ENCODE data around the gene TTI1.

DNA sequence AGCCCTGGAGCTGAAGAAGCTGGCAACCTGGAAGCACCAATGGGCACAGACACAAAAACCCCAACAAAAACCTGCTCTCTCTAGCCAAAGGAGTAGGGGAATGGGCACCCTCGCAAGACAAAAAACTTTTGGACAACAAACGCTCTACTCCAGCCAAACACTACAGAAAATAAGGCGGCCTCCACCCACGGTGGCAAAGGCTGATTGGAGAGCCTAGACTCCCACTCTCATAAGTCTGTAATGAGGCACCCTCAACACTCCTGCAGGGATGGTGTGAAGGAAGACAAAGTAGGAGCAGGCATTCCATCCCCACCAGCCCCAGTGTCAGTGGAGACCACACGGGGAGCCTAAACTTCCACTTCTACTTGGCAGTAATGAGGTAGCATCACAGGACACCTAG is 8.8 kb downstream of the TTI1 start:
- TF ChIP-seq, protein P1, sequence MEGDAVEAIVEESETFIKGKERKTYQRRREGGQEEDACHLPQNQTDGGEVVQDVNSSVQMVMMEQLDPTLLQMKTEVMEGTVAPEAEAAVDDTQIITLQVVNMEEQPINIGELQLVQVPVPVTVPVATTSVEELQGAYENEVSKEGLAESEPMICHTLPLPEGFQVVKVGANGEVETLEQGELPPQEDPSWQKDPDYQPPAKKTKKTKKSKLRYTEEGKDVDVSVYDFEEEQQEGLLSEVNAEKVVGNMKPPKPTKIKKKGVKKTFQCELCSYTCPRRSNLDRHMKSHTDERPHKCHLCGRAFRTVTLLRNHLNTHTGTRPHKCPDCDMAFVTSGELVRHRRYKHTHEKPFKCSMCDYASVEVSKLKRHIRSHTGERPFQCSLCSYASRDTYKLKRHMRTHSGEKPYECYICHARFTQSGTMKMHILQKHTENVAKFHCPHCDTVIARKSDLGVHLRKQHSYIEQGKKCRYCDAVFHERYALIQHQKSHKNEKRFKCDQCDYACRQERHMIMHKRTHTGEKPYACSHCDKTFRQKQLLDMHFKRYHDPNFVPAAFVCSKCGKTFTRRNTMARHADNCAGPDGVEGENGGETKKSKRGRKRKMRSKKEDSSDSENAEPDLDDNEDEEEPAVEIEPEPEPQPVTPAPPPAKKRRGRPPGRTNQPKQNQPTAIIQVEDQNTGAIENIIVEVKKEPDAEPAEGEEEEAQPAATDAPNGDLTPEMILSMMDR (IDR thresholded peaks at IDR 0.05 in 2 of 3, conservative IDR thresholded peaks at IDR 0.05 in 1 of 3; ENCODE audit: borderline replicate concordance in 1 of 3, insufficient read depth in 1 of 3, low read depth in 2 of 3, low read length in 2 of 3) = no peak
- no peak for TF ChIP-seq EZH2 (IDR thresholded peaks at IDR 0.05)
- no peak for TF ChIP-seq MAX (IDR thresholded peaks at IDR 0.05)
- no peak for TF ChIP-seq POLR2AphosphoS5 (IDR thresholded peaks at IDR 0.05; ENCODE audit: low read depth, low read length)
- TF ChIP-seq RAD21 (IDR thresholded peaks at IDR 0.05; ENCODE audit: low read depth) = no peak
- TF ChIP-seq POLR2A (IDR thresholded peaks at IDR 0.05; ENCODE audit: borderline replicate concordance, extremely low read depth, insufficient read depth, insufficient read length) = no peak
- TF ChIP-seq YY1 (IDR thresholded peaks at IDR 0.05; ENCODE audit: extremely low read depth, insufficient replicate concordance, low read depth, low read length) = no peak
- TF ChIP-seq EZH2phosphoT487 (IDR thresholded peaks at IDR 0.05; ENCODE audit: borderline replicate concordance) = no peak
- no peak for TF ChIP-seq CEBPB (IDR thresholded peaks at IDR 0.05; ENCODE audit: low read depth)
- TF ChIP-seq ZNF274 (IDR thresholded peaks at IDR 0.05; ENCODE audit: low read depth, low read length) = no peak
